Nucleus accumbens (tissue), 56 donors: ENCODE measurements around the gene PCDHB10.
"Not testable (repeated sequence)": the region's sequence is repeated elsewhere in the genome, so short reads cannot be mapped to it uniquely, and the experiment has no call there.

ENCODE experiments used
- DNase-seq, 56 donors: peaks; one replicate each; lab custom pipeline; 2025; lab: John Stamatoyannopoulos, UW

The PCDHB10 gene

DNA sequence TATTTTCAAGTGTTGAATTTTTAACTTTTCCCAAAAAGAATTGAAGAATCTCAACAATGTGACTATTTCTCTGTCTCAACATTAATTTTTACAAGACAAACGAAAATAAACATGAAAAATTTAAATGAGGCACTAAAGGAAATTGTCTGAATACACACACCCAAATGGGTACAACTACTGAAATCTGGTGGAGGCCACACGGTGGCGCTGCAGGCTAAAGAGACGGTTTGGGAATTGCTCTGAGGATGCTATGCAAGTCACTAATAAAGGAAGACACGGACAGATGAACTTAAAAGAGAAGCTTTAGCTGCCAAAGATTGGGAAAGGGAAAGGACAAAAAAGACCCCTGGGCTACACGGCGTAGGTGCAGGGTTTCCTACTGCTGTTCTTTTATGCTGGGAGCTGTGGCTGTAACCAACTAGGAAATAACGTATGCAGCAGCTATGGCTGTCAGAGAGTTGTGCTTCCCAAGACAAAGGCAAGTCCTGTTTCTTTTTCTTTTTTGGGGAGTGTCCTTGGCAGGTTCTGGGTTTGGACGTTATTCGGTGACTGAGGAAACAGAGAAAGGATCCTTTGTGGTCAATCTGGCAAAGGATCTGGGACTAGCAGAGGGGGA, at the start of gene PCDHB10:
TSS of gene PCDHB10 (plus strand) at position 244 of the 616 bp plus-strand sequence. CDS start at position 444, 200 bp downstream.
- peak in 19 of 56 donors; percentile 4 to 59 (median 18) for DNase-seq

DNA sequence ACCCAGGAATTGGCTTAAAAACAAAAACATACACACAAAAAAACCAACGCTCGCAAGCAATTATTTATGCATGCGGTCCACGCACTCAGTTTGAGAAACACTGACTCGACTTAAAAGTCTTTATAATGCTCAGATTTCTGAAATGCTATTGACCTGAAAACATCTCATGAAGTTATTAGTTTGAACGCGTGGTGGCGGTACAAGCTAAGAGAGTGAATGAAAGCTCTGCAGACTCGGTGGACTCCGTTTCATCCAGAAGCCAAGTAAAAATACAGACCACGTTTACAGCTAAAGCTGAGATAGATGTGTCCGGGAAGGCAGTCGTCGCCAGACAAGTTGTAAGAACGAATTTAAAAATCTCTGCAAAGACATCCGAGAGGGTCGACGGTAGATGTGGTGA, 42.3 kb upstream of the PCDHB10 start, which contains the start of gene PCDHB6:
TSS of gene PCDHB6 (plus strand) at position 246 of the 400 bp plus-strand sequence. CDS start 201 bp downstream, outside the sequence.
- peak in 2 of 56 donors; percentile 3 to 8 for DNase-seq

DNA sequence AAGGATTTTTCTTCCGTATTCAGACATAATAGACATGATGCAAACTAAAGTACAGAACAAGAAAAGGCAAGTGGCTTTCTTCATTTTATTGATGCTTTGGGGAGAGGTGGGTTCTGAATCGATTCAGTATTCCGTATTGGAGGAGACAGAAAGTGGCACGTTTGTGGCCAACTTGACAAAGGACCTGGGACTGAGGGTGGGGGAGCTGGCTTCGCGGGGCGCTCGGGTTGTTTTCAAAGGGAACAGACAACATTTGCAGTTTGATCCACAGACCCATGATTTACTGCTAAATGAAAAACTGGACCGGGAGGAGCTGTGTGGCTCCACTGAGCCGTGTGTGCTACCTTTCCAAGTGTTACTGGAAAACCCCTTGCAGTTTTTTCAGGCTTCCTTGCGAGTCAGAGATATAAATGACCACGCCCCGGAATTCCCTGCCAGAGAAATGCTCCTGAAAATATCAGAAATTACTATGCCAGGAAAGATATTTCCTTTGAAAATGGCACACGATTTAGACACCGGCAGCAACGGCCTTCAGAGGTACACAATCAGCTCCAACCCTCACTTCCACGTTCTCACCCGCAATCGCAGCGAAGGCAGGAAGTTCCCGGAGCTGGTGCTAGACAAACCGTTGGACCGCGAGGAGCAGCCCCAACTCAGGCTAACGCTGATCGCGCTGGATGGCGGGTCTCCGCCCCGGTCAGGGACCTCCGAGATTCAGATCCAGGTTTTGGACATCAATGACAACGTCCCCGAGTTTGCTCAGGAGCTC, 41.7 kb upstream of the PCDHB10 start:
- DNase-seq: no peak

DNA sequence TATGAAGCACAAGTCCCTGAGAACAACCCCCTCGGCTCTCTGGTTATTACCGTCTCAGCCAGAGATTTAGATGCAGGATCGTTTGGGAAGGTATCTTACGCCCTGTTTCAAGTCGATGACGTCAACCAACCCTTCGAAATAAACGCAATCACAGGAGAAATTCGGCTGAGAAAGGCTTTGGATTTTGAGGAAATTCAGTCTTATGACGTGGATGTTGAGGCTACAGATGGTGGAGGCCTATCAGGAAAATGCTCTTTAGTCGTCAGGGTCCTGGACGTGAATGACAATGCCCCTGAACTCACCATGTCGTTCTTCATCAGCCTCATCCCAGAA, 41.2 kb upstream of the PCDHB10 start:
- DNase-seq: no peak

DNA sequence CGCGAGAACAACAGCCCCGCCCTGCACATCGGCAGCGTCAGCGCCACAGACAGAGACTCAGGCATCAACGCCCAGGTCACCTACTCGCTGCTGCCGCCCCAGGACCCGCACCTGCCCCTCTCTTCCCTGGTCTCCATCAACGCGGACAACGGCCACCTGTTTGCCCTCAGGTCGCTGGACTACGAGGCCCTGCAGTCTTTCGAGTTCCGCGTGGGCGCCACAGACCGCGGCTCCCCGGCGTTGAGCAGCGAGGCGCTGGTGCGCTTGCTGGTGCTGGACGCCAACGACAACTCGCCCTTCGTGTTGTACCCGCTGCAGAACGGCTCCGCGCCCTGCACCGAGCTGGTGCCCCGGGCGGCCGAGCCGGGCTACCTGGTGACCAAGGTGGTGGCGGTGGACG, 40.5 kb upstream of the PCDHB10 start:
- not testable (repeated sequence) for DNase-seq

DNA sequence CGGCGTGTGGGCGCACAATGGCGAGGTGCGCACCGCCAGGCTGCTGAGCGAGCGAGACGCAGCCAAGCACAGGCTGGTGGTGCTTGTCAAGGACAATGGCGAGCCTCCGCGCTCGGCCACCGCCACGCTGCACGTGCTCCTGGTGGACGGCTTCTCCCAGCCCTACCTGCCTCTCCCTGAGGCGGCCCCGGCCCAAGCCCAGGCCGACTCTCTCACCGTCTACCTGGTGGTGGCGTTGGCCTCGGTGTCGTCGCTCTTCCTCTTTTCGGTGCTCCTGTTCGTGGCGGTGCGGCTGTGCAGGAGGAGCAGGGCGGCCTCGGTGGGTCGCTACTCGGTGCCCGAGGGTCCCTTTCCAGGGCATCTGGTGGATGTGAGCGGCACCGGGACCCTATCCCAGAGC, 40.1 kb upstream of the PCDHB10 start:
- not testable (repeated sequence) for DNase-seq

DNA sequence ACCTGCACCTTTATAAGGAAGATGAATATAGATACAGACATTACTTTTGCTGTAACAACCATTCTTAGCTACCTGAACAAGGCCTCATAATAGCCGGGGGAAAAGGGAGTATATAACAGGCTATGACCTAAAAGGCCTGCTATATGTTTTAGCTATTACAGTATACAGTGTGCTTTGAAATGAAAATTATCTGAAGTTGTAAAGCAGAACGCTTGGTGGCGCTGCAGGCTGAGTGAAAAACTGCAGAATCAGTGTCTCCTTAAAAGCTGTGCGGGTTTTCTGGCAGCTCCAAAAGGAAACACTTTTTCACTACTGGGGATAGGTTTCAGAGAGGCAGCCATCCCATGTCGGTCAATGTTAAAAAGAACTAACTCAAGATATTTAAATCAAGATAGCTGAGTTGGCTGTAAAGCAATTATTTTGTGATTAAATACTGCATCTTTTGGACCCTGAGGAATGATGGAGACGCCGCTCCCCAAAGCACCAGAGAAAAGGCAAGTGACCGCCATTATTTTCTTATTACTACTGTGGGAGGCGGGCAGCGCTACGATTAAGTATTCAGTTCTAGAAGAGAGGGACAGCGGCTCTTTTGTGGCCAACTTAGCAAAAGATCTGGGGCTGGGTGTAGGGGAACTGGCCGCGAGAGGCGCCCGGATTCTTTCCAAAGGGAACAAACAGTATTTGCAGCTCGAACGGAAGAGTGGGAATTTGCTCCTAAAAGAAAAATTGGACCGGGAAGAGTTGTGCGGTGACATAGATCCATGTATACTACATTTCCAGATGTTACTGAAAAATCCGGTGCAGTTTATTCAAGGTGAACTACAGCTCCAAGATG, 36.4 kb upstream of the PCDHB10 start:
- no peak for DNase-seq

DNA sequence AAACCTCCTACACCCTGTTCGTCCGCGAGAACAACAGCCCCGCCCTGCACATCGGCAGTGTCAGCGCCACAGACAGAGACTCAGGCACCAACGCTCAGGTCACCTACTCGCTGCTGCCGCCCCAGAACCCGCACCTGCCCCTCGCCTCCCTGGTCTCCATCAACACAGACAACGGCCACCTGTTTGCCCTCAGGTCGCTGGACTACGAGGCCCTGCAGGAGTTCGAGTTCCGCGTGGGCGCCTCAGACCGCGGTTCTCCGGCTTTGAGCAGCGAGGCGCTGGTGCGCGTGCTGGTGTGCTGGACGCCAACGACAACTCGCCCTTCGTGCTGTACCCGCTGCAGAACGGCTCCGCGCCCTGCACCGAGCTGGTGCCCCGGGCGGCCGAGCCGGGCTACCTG, 34.8 kb upstream of the PCDHB10 start:
- not testable (repeated sequence) for DNase-seq

DNA sequence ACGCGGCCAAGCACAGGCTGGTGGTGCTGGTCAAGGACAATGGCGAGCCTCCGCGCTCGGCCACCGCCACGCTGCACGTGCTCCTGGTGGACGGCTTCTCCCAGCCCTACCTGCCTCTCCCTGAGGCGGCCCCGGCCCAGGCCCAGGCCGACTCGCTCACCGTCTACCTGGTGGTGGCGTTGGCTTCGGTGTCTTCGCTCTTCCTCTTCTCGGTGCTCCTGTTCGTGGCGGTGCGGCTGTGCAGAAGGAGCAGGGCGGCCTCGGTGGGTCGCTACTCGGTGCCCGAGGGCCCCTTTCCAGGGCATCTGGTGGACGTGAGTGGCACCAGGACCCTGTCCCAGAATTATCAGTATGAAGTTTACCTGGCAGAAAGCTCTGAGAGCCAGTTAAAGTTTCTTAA, 34.3 kb upstream of the PCDHB10 start:
- not testable (repeated sequence) for DNase-seq

DNA sequence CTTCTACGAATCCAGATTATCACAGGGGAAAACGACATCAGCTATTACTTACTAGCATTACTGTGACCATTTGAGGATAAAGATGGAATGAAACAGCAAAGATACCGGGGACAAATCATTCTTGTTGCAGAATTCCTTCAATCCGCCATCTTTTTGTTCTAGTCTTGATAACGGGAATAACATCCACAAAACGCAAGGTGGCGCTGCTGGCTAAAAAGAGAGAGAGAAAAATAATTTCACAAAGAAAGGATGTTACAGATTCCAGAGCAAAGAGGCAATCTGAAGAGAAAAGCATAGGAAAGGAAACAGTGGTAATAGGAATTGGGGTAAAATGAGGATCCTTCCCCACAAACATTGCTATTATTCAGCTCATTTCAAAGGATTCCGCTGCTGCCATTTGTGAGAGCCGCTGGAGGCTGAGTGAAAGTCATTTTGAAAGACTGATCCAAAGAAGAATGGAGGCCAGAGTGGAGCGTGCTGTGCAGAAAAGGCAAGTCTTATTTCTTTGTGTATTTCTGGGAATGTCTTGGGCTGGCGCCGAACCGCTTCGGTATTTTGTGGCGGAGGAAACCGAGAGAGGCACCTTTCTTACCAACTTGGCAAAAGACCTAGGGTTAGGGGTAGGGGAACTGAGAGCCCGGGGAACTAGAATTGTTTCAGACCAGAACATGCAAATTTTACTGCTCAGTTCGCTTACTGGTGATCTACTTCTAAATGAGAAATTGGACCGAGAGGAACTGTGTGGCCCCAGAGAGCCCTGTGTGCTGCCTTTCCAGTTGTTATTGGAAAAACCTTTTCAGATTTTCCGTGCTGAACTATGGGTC, 19.6 kb upstream of the PCDHB10 start, which contains the start of gene PCDHB7:
TSS of gene PCDHB7 (plus strand) at position 264 of the 824 bp plus-strand sequence. CDS start at position 456, 192 bp downstream.
- DNase-seq: peak in 9 of 56 donors; percentile 4 to 33 (median 17)

DNA sequence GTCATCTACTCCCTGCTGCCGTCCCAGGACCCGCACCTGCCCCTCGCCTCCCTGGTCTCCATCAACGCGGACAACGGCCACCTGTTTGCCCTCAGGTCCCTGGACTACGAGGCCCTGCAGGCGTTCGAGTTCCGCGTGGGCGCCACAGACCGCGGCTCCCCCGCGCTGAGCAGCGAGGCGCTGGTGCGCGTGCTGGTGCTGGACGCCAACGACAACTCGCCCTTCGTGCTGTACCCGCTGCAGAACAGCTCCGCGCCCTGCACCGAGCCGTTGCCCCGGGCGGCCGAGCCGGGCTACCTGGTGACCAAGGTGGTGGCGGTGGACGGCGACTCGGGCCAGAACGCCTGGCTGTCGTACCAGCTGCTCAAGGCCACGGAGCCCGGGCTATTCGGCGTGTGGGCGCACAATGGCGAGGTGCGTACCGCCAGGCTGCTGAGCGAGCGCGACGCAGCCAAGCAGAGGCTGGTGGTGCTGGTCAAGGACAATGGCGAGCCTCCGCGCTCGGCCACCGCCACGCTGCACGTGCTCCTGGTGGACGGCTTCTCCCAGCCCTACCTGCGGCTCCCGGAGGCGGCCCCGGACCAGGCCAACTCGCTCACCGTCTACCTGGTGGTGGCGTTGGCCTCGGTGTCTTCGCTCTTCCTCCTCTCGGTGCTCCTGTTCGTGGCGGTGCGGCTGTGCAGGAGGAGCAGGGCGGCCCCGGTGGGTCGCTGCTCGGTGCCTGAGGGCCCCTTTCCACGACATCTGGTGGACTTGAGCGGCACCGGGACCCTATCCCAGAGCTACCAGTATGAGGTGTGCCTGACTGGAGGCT, 17.7 kb upstream of the PCDHB10 start:
- not testable (repeated sequence) for DNase-seq

DNA sequence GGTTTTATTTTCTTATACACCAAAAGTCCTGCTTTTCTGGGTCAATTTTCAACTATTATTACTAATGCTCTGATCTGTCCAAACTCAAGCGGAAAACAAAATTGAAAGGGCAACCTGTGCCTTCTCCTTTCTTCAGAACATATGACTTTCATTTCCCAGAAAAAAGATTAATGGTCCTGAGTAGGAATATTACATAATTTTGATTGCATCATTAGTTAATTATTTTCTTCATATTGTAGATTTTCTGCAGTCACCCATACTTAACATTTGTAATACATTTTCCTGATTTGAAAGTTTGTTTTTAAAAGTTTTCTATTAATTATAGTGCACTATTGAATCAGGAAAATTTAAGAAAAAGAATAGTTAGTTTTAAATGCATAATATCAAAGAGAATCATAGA, 16.2 kb upstream of the PCDHB10 start:
- no peak for DNase-seq

DNA sequence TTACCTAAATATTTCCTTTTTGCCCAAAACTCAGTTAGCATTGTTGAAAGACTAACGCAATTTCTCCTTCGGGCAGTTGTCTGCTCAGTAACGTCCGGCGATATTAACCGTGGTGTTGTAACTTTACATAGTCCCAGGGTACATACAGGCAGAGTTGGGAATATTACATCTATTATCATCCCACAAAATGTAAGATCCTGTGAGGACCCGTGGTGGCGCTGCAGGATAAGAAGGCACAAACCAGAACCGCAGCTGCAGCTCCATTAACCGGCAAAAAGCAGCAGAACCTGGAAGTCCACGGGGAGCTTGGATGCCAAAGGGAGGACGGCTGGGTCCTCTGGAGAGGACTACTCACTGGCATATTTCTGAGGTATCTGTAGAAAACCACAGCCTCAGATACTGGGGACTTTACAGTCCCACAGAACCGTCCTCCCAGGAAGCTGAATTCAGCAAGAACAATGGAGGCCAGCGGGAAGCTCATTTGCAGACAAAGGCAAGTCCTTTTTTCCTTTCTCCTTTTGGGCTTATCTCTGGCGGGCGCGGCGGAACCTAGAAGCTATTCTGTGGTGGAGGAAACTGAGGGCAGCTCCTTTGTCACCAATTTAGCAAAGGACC, 14.5 kb upstream of the PCDHB10 start, which contains the start of gene PCDHB8:
TSS of gene PCDHB8 (plus strand) at position 214 of the 615 bp plus-strand sequence. CDS start at position 459, 245 bp downstream.
- not testable (repeated sequence) for DNase-seq

DNA sequence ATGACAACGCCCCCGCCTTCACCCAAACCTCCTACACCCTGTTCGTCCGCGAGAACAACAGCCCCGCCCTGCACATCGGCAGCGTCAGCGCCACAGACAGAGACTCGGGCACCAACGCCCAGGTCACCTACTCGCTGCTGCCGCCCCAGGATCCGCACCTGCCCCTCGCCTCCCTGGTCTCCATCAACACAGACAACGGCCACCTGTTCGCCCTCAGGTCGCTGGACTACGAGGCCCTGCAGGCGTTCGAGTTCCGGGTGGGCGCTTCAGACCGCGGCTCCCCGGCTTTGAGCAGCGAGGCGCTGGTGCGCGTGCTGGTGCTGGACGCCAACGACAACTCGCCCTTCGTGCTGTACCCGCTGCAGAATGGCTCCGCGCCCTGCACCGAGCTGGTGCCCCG, 12.8 kb upstream of the PCDHB10 start:
- DNase-seq: not testable (repeated sequence)

DNA sequence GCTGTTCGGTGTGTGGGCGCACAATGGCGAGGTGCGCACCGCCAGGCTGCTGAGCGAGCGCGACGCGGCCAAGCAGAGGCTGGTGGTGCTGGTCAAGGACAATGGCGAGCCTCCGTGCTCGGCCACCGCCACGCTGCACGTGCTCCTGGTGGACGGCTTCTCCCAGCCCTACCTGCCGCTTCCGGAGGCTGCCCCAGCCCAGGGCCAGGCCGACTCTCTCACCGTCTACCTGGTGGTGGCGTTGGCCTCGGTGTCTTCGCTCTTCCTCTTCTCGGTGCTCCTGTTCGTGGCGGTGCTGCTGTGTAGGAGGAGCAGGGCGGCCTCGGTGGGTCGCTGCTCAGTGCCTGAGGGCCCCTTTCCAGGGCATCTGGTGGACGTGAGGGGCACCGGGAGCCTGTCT, 12.3 kb upstream of the PCDHB10 start:
- not testable (repeated sequence) for DNase-seq

DNA sequence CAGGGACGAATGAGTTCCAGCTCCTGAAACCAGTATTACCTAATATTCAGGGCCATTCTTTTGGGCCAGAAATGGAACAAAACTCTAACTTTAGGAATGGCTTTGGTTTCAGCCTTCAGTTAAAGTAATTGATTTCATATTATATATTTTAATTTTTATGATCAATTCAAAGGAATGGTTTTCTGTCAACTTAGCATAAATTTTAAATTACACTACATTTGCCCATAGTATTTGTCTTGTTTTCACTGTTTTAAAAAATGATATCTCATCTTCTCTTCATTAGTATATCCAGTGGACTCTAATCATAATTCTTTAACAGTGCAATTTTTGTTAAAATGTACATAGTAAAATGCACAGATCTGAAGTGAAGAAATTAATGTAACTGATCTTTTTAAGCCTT, 11.8 kb upstream of the PCDHB10 start:
- DNase-seq: no peak

DNA sequence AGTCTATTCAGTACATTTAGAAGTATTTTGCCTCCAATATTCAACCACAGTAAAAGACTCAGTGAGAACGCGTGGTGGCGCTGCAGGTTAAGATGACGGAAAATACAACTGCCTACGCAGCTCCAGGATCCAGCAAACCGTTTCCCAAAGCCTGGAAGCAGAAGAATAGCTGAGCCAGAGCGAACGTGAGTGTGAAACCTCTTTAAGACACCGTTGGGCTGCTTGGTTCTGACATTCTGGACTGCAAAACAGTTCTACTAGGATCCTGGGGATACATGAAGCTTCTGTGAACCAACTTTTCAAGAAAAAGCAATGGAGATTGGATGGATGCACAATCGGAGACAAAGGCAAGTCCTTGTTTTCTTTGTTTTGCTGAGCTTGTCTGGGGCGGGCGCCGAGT, 9.9 kb upstream of the PCDHB10 start, which contains the start of gene PCDHB16:
TSS of gene PCDHB16 (plus strand) at position 140 of the 400 bp plus-strand sequence. CDS start at position 313, 173 bp downstream.
- DNase-seq: peak in 20 of 56 donors; percentile 6 to 64 (median 32)

DNA sequence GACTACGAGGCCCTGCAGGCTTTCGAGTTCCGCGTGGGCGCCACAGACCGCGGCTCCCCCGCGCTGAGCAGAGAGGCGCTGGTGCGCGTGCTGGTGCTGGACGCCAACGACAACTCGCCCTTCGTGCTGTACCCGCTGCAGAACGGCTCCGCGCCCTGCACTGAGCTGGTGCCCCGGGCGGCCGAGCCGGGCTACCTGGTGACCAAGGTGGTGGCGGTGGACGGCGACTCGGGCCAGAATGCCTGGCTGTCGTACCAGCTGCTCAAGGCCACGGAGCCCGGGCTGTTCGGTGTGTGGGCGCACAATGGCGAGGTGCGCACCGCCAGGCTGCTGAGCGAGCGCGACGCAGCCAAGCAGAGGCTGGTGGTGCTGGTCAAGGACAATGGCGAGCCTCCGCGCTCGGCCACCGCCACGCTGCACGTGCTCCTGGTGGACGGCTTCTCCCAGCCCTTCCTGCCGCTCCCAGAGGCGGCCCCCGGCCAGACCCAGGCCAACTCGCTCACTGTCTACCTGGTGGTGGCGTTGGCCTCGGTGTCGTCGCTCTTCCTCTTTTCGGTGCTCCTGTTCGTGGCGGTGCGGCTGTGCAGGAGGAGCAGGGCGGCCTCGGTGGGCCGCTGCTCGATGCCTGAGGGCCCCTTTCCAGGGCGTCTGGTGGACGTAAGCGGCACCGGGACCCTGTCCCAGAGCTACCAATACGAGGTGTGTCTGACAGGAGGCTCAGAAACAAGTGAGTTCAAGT, 7.9 kb upstream of the PCDHB10 start:
- DNase-seq: not testable (repeated sequence)
